Stimulated activated CD8-positive, alpha-beta memory T cell treated with anti-CD3 and anti-CD28 coated beads, Interleukin-15, amount 100 ng/mL, for 1 hour (primary cell): ENCODE results near the gene ABL2.
A peak's percentile ranks its signal among the peaks of the same experiment; 100 is the strongest.
"Not testable (repeated sequence)": the region's sequence is repeated elsewhere in the genome, so short reads cannot be mapped to it uniquely, and the experiment has no call there.

Source experiments
- DNase-seq: peaks from one replicate; pipeline ENCODE4 v3.0.0-alpha.2; 2020; ENCODE audit warnings: low read depth

ABL2 gene

DNA sequence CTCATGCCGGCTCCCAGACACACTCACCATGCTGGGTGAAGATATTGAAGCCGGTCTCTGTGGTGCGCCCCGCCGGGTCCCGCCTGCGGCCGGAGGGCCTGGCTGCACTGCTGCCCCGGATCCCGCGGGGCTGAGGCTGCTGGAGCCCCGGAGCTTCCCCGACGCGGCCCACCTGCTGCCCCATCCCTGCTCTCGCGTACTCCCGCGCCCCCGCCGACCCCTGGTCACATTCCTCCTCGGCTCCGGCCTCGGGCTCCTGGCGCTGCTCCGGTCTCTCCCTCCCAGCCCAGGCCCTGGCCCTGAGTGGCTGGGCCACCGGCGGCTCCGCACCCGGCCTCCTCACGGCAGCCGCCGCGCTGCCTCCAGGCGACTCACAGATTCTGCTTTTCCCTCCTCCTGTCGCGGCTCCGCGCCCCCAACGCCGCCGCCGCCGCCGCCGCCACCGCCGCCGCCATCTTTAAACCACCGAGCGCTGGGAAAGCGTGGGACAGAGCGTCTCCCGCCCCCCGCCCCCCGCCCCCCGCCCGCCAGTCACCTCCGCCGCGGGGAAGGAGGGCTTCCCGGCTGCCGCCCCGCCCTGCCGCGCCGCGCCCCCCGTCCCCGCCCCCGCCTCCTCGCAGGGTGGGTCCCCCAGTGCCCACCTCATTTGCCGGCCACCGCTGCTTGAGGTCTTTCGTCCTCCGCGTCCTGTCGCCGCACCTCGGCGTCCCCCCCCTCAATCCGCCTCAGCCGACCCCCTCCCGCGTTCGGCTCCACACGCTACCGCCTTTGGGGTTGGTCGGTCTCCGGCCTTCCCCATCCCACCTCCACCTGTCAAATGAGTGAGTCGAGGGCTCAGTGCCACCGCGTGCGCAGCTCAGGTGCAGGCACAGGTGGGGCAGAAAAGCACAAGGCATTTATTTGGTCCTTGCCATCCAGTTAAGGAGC lies at the start of gene ABL2:
ABL2 (minus strand) TSS at position 464 of the 927 bp plus-strand sequence; CDS start at position 184, 280 bp downstream.
- DNase-seq: peak; percentile 18

GRCh38 chr1:179278920-179279319 lies 49.4 kb upstream of the ABL2 start:
- no peak for DNase-seq

DNA sequence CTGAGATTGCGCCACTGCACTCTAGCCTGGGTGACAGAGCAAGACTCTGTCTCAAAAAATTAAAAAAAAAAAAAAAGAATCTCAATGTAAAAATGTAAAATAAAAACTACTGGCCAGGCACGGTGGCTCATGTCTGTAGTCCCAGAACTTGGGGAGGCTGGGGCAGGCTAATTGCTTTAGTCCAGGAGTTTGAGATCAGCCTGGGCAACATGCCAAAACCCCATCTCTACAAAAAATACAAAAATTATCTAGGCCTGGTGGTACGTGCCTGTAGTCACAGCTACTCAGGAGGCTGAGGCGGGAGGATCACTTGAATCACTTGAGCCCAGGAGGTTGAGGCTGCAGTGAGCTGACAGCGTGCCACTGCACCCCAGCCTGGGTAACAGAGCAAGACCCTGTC lies 44.9 kb upstream of the ABL2 start:
- DNase-seq: not testable (repeated sequence)

- no peak for DNase-seq
Observed at GRCh38 chr1:179269071-179269470, 39.6 kb upstream of the ABL2 start.

DNA sequence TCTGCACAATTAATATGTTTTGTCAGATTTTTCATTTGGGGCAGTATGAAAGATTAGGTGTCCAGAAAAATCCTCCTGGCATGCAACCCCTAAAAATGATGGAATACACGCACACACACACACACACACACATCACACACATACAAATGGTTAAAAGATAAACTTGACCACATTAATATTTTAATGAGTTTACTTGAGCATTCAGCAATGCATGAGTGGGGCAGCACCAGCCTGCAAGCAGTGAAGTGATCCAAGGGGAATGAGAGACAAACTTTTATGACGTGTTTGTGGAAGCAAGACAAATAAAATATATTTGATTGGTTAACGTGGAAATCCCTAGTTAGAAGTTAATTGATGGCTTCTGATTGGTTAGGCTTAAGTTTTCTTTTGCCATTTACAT lies 35.0 kb upstream of the ABL2 start:
- no peak for DNase-seq

DNA sequence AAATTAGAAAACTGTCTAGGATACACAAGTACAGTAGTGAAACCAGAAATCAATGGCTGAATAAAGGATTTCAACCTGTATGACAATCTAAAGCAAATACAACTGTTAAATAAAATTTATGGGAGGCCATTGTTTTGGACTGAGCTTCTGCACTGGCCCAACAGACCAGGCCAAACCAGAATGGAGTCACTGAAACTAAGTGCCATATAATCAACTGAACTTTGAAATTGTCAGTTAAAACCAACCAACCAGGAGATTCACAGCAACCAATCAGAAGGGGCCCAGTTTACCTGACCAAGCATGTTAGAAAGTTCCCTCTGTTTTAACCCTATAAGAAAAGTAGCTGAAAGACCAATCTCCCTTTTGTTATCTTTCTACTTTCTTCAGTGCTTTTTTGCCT lies 33.6 kb upstream of the ABL2 start:
- DNase-seq: no peak

DNA sequence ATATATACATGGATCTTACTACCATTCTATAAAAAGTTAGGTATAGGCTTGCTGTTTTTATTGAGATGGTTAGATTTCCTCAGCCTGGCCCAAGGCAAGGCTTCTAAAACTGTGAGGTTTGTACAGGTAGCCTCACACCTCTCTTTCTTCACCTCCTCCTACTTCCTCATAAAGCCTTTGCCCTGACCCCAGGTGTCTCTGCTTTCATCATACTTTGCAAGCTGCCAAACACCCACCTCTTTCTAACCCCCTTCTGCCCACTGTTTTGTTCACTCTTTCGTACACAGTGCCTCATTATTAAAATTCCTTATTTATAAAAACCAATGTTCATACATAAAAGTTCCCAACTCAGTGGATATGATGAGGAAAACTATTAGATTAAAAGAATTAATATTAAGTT lies 32.7 kb upstream of the ABL2 start:
- DNase-seq: no peak

- DNase-seq: no peak
Observed at GRCh38 chr1:179253286-179253972, 24.0 kb upstream of the ABL2 start.

DNA sequence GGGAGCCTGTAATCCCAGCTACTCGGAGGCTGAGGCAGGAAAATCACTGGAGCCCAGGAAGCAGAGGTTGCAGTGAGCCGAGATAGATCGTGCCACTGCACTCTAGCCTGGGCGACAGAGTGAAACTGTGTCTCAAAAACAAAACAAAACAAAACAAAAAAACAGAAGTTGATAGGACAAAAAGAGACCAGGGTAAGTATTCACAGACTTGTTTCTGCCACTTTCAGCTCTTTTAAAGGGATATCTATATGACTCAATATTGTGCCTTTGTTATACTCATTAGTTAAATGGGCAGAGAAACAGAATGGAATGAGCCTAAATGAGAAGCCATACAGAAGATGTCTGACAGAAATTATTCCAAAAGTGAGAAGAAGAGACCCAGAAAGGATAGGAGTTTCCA lies 23.1 kb upstream of the ABL2 start:
- DNase-seq: no peak

DNA sequence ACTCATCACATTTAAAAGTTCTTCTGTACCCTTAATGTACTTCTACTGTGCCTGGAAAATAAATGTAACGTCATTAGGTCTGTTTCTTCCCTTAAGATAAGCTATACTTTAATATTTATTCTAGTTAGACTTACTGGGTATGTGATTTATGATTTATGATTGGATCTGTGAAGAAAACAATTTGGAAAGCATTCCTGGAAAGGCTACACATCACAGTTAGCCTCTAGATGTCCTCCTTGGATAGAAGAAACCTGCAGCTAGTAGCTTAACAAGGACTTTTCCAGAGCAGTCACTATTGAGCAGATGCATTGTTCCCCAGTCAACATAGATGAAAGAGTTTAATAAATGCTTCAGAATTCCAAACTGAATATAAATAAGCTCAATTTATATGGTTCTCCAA lies 22.2 kb upstream of the ABL2 start:
- no peak for DNase-seq

GRCh38 chr1:179247923-179248322 lies 18.4 kb upstream of the ABL2 start:
- no peak for DNase-seq

DNA sequence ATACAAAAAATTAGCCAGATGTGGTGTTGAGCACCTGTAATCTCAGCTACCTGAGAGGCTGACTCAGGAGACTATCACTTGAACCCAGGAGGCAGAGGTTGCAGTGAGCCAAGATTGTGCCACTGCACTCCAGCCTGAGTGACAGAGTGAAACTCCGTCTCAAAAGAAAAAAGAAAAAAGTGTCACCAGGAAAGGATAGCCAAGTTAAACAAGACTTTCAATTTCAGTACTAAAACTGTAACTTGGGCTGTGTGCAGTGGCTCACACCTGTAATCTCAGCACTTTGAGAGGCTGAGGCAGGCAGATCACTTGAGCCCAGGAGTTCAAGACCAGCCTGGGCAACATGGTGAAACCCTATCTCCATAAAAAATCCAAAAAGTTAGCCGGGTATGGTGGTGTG lies 15.9 kb upstream of the ABL2 start:
- not testable (repeated sequence) for DNase-seq

DNA sequence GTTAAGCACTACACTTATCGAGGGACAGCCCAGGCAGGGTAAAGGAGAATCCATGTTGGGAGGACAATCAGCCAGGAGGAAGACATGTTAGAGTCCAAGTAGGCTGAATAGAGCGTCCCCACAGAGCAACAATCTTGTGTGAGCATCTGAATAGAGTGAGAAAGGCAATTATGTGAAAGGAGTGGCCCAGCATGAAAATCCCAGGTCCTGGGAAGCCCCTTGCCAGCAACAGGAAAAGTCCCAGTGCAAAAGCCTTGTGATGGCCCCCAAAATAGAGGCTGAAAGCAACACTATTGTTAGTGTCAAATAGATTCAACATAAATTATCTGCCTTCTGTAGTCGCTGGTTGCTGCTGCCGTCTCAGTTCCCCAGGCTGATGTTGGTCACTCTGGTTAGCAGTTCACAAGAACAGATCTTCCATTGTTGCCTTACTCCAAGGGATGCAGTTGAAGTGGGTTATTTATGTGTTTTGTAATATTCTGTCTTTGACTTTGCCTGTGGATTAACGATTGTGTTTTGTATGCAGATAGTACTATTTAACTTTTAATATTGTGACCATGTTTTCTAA lies 12.1 kb upstream of the ABL2 start:
- DNase-seq: no peak

- DNase-seq: no peak
Observed at GRCh38 chr1:179237222-179237621, 7.7 kb upstream of the ABL2 start.

DNA sequence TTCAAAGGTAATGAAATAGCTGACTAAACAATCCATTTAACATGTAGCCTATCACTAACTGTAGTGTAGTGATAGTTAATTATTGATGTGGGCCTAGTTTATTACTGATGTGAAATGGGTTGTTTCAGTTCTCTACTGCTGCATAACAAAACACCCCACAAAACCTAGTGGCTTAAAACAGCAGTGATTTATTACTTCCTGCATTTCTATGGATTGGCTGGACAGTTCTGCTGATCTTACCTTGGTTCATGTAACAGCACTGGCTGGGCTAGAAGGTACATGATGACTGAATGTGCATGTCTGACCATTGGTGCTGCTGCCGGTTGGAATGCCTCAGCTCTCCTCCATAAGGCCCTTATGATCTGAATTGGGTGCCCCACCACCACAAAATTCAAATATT lies 5.4 kb upstream of the ABL2 start:
- DNase-seq: no peak

- no peak for DNase-seq
Observed at GRCh38 chr1:179231923-179232322, 2.4 kb upstream of the ABL2 start.

DNA sequence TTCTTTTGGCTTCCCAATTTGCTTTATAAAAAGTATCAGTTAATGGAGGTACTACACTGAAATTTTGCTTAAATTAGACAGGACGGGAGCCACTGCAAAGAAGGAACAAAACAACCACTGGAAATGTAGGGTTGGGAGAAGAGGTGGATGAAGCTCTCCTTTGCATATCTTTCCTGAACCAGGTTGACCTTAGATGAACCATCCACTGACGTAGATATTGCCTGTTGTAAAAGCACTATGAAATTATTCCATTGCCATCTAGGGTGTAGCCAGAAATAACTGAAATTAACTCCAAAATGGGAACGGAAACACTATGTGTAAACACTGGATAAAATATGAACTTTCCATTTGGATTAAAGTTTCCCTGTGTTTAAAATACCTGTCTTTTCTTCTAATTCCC lies 1.2 kb upstream of the ABL2 start:
- DNase-seq: no peak

- DNase-seq: no peak
Observed at GRCh38 chr1:179230251-179230650, 774 bp upstream of the ABL2 start.

DNA sequence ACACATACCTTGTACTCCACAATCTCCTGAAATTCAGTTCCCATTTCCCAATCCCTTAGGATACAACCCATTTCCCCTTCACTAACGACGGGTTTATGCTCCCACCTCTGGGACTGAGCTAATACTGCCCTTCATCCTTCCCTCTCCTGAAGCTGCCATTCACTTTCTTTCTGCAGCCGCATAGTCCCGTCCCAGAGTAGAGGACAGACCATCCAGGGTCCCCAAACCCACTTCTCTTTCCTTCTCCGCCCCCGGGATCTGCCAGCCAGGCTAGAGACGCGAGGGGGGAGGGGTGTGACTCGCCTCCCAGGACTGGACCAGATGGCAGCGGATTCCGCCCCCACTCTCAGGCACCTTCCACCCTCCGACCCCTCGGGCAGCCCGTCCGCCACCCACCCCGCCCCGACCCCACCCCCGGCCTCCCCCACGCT lies 679 bp downstream of the ABL2 start:
- no peak for DNase-seq

DNA sequence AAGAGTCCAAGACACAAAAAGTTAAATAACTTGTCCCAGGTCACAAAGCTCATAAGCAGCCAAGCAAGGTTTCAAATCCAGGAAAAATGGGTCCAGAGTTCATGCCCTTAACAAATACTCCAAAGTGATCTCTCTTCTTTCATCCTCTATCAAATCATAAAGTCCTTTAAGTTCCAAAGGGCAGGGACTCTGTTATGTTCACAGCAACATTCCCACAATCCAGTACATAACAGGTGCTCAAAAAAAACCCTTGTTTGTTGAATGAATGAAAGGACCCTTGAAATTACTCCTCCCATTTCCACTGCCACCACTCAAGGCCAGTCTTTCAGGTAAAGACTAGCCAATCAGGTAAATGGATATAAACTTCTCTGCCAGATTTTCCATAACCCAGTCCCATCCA lies 2.7 kb downstream of the ABL2 start:
- DNase-seq: no peak

DNA sequence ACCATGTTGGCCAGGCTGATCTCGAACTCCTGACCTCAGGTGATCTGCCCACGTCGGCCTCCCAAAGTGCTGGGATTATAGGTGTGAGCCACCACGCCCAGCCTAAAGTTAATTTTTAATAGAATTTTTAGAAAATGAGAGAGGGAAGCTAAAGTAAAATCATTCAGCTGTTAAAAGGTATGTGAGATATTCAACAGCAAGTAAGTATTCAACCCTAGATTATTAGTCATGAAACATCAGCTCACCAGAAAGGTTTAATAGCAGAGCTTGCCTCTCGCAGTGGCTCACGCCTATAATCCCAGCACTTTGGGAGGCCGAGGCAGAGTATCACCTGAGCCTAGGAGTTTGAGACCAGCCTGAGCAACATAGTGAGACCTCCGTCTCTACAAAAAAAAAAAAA lies 5.0 kb downstream of the ABL2 start:
- not testable (repeated sequence) for DNase-seq

DNA sequence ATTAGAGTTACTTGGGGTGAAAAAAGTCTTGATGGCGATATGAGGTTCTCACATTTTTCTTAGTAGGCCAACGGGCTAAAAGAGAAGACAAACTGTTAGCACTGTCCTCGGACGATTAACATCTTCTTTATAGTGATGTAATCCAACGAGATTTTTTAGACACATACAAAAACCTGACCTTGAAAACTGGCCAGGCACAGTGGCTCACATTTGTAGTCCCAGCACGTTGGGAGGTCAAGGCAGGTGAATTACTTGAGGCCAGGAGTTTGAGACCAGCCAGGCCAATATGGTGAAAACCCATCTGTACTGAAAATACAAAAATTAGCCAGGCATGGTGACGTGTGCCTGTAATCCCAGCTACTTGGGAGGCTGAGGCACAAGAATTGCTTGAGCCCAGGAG lies 8.4 kb downstream of the ABL2 start:
- not testable (repeated sequence) for DNase-seq

DNA sequence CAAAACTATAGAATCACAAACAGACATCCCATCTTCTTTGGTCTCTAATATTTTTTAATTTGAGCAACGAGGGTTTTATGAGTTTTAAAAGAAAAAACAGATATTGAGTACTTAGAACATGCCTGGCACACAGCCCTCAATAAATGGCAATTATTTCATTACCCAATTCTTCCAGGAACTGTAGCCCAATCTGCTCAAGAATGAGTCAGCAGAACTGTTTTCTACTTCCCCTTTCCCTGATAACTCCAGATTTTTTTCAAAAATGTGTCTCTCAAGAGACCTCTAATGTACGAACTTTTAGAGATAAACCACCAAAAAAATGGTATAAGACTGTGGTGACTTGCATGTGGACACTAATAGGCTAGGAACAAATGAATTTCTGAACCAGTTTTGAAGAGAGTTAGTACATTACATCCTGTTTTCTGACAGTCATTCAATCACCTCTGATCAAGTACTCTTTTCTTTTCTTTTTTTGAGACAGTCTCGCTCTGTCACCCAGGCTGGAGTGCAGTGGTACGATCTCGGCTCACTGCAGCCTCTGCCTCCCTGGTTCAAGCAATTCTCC lies 11.5 kb downstream of the ABL2 start:
- no peak for DNase-seq
